ENCODE data around the gene TNS1.

TNS1 gene

DNA sequence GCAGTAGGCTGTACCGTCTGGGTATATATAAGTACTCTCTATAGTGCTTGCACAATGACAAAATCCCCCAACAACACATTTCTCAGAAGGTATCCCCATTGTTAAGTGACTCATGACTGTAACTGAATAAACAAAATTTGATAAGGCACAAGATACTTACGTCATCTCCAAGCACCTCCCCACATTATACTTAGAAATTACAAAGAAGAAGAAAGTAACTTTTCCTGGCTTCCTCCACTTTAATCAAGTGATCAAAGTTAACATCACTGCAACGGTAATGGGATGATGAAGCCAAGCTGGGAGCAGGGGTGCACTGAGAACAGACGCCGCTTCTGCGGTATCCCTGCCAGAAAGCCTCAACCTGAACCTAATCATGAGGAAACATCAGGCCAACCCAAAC is 9.7 kb downstream of the TNS1 start:
- no peaks in the 10 kb centered on the region for H3K36me3 Mint-ChIP-seq (ENCODE audit: low read depth)
- no peak overlapping the region for H3K27ac Mint-ChIP-seq
- H3K9me3 Mint-ChIP-seq, result no peaks in the 10 kb centered on the region
- peaks cover 28% of the 10 kb centered on the region for H3K4me1 Mint-ChIP-seq (ENCODE audit: low read depth)
- peaks cover 1% of the 10 kb centered on the region for H3K27me3 Mint-ChIP-seq
- no peak overlapping the region for H3K4me3 Mint-ChIP-seq
- intact Hi-C loops (cut with micrococcal nuclease), result loop anchor here (5.0 kb wide), 1 partner anchor 39 kb away; no protein-coding TSS in a partner anchor

DNA sequence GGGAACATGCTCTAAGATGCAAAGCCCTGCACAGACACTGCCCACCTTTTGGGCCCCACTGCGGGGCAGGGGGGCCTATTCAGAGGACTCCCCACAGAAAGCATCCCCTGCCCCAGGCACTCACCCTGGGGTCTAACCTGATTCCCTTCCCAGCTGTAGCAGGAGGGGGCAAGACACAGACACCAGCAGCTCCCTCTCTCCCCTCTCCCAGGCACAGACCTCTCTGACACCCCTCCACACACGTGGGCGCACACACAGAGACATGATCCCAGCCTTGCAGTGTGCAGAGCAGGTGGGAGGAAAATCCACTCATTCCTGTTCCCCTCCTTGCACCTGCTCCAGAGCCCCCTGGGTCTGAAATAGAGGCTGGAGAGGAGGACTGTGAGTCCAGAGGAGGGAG is 10.7 kb downstream of the TNS1 start:
- no peak overlapping the region for H3K4me3 Mint-ChIP-seq
- no peaks in the 10 kb centered on the region for H3K36me3 Mint-ChIP-seq (ENCODE audit: low read depth)
- peaks cover 24% of the 10 kb centered on the region for H3K4me1 Mint-ChIP-seq (ENCODE audit: low read depth)
- H3K9me3 Mint-ChIP-seq, result no peaks in the 10 kb centered on the region
- peaks cover 1% of the 10 kb centered on the region for H3K27me3 Mint-ChIP-seq
- no peak overlapping the region for H3K27ac Mint-ChIP-seq
- intact Hi-C loops (cut with micrococcal nuclease), result loop anchor here (5.0 kb wide), 1 partner anchor 40 kb away; no protein-coding TSS in a partner anchor

DNA sequence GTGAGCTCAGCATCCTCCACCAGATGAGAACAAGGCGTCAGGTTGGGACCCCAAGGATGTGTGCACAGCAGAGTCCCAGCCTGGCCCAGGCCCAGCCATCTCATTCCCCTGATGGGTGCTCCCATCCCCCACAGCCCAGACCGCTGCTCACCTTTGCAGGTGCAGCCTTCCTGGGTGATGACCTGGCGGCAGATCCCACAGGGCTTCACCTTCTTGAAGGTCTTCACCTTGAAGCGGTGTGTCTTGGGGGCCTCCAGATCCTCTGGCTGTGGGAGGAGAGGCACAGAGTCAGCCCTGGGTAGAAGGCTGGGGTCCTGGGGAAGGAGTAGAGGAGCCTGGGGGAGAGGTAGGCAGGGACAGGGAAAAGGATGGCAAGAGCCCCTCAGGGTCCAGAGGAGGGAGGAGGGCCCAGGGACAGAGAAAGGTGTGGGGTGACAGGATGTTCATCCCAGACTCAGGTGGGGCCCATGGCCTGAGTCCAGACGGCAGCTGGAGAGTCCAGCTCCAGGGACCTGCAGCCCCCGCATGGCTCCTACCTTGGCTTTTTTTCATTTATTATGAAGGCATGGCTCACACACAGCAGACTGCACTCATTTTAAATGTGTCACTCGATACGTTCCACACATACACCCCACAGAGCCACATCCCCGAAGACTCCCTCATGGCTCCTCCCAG is 11.9 kb downstream of the TNS1 start:
- Mint-ChIP-seq H3K4me3 (no peak overlapping the region), H3K27ac (no peak overlapping the region)
- intact Hi-C loops (cut with micrococcal nuclease), result loop anchor here (5.0 kb wide), 1 partner anchor 41 kb away; no protein-coding TSS in a partner anchor

DNA sequence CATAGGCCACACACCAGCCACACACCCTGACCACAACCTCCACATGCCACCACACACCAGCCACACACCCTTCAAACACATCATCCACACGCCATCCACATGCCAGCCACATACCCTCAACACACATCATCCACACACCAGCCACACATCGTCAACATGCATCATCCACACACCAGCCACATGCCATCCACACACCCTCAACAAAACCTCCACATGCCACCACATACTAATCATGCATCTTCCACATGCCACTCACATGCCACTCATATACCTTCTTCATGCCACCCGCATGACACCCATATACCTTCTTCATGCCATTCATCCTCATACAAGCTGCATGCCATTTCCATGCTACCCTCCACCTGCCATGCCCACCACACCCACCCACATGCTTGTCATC is 12.4 kb downstream of the TNS1 start:
- Mint-ChIP-seq H3K4me1 (ENCODE audit: low read depth) (peaks cover 7% of the 10 kb centered on the region), H3K9me3 (no peaks in the 10 kb centered on the region), H3K4me3 (no peak overlapping the region), H3K36me3 (ENCODE audit: low read depth) (no peaks in the 10 kb centered on the region), H3K27ac (no peak overlapping the region), H3K27me3 (peaks cover 1% of the 10 kb centered on the region)
- intact Hi-C loops (cut with micrococcal nuclease), result loop anchor here (5.0 kb wide), 1 partner anchor 42 kb away; no protein-coding TSS in a partner anchor

More for the DNA sequence above, 11.9 kb downstream of the TNS1 start:
- H3K4me1 Mint-ChIP-seq (ENCODE audit: low read depth), result peaks cover 12% of the 10 kb centered on the region
- no peaks in the 10 kb centered on the region for H3K9me3 Mint-ChIP-seq
- H3K36me3 Mint-ChIP-seq (ENCODE audit: low read depth), result no peaks in the 10 kb centered on the region
- H3K27me3 Mint-ChIP-seq, result peaks cover 1% of the 10 kb centered on the region

DNA sequence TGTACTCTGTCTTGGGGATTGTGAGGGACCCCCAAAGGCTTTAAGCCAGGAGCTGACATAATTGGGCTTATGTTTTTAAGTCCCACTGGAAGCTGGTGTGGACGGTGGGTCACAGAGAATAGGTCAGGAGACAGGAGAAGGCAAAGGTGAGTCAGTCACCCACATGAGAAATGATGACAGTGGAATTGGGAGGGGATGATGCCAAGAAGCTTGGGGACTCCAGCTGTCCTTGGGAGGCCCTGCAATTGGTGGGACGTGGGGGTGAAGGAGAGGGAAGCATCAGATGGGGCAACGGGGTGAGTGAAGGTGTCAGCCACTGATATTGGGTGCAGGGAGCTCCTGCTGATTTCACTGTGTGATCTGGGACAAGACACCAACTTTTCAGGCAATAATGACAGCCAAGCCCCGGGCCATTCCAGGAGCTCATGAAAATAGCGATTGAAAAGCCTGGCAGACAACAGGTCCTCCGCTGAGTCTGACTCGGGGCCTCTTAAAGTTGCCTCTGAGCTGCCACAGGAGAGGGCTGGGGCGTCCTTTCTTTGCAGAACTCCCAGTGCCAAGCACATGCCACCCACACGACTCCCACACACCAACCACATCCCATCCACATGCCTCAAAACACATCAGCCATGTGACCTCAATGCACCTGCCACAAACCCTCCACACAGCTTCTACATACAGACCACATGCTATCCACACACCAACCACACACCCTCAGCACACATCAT is 13.4 kb downstream of the TNS1 start:
- peaks cover 1% of the 10 kb centered on the region for H3K27me3 Mint-ChIP-seq
- no peaks in the 10 kb centered on the region for H3K9me3 Mint-ChIP-seq
- no peaks in the 10 kb centered on the region for H3K36me3 Mint-ChIP-seq (ENCODE audit: low read depth)
- H3K4me3 Mint-ChIP-seq, result no peak overlapping the region
- intact Hi-C loops (cut with micrococcal nuclease), result loop anchor here (2.0 kb wide), 1 partner anchor 99 kb away; no protein-coding TSS in a partner anchor
- no peaks in the 10 kb centered on the region for H3K4me1 Mint-ChIP-seq (ENCODE audit: low read depth)
- H3K27ac Mint-ChIP-seq, result no peak overlapping the region

DNA sequence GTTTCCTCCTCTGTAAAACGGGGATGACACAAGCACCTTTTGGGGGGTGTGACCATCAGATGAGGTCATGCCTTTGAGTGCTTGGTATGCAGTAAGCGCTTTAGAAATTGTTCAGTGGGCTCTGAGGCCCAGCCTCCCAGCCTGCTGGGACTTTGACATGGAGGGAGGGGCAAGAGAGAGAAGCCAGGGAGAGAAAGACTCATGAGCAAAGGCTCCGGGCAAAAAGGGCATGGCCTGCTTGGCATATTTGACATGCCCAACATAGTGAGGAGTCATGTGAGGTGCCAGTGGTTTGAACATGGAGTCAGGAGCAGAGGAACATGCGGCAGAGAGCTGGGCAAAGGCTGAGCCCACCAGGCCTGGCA is 14.0 kb downstream of the TNS1 start:
- H3K4me1 Mint-ChIP-seq (ENCODE audit: low read depth), result no peaks in the 10 kb centered on the region
- intact Hi-C loops (cut with micrococcal nuclease), result loop anchor here (1.0 to 2.0 kb wide), 3 partner anchors 98 to 204 kb away; no protein-coding TSS in a partner anchor
- no peak overlapping the region for H3K4me3 Mint-ChIP-seq
- peaks cover 1% of the 10 kb centered on the region for H3K27me3 Mint-ChIP-seq
- H3K27ac Mint-ChIP-seq, result no peak overlapping the region
- no peaks in the 10 kb centered on the region for H3K9me3 Mint-ChIP-seq
- no peaks in the 10 kb centered on the region for H3K36me3 Mint-ChIP-seq (ENCODE audit: low read depth)

DNA sequence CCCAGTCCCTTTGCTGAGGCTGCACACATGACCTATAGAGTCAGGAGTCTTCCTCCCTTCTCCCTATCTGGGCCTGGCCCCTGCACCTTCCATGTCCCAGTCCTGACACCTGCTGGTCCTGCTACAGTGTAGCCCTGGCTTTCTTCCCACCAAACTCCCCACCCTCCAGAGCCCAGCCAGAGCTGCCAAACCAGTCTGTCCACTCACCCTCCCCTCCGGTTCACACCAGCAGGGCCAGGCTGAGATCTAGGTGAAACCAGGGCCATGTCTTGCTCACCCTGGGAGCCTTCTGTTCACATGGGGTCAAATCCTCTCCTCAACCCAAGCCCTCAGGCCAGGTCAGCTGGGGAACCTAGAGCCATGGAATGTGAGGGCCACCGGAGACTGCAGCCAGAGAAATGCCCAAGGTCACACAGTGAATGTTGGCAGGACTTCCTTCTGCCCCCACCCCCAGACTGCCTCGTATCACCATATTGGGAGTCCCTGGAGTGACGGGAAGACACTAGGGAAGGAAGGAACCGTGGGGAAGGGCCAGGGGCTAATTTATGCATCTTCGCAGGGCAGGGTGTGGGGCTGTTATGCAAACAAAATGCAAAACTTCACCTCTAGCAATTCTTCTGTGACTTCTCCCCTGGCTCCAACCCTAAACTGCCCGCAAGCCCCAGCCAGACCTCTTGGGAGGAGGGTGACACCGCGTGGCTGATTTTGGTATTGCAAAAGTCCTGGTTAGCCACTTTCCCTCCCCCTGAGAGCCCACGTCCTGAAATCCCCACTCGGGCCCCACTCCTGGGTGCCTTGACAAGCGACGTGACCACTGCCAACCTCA is 14.6 kb downstream of the TNS1 start:
- H3K4me1 Mint-ChIP-seq (ENCODE audit: low read depth), result no peaks in the 10 kb centered on the region
- H3K36me3 Mint-ChIP-seq (ENCODE audit: low read depth), result no peaks in the 10 kb centered on the region
- H3K27me3 Mint-ChIP-seq, result peaks cover 1% of the 10 kb centered on the region
- intact Hi-C loops (cut with micrococcal nuclease), result loop anchor here (1.0 to 2.0 kb wide), 3 partner anchors 97 to 203 kb away; no protein-coding TSS in a partner anchor
- H3K27ac Mint-ChIP-seq, result no peak overlapping the region
- no peak overlapping the region for H3K4me3 Mint-ChIP-seq
- no peaks in the 10 kb centered on the region for H3K9me3 Mint-ChIP-seq

DNA sequence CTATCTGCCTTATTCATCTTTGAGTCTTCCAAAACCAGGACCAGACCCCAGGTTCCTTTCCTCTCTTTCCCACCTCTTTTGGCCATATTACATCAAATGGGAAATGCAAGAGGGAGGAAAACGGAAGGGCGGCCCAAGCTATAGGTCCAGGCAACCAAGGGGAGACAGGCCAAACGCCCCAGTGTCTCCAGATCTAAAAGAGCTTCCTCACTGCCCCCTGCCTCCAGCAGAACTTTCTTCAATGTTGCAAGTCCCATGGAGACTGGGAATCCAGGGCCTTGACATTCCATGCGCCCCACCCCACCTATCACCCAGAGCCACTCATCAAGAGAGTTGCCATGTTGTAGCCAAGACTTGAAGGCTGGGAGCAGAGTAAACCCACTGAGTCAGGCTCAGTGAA is 15.4 kb downstream of the TNS1 start:
- Mint-ChIP-seq H3K36me3 (ENCODE audit: low read depth) (no peaks in the 10 kb centered on the region), H3K4me1 (ENCODE audit: low read depth) (no peaks in the 10 kb centered on the region), H3K4me3 (no peak overlapping the region), H3K27me3 (peaks cover under 1% of the 10 kb centered on the region), H3K9me3 (no peaks in the 10 kb centered on the region), H3K27ac (no peak overlapping the region)
- intact Hi-C loops (cut with micrococcal nuclease), result no loop called here

DNA sequence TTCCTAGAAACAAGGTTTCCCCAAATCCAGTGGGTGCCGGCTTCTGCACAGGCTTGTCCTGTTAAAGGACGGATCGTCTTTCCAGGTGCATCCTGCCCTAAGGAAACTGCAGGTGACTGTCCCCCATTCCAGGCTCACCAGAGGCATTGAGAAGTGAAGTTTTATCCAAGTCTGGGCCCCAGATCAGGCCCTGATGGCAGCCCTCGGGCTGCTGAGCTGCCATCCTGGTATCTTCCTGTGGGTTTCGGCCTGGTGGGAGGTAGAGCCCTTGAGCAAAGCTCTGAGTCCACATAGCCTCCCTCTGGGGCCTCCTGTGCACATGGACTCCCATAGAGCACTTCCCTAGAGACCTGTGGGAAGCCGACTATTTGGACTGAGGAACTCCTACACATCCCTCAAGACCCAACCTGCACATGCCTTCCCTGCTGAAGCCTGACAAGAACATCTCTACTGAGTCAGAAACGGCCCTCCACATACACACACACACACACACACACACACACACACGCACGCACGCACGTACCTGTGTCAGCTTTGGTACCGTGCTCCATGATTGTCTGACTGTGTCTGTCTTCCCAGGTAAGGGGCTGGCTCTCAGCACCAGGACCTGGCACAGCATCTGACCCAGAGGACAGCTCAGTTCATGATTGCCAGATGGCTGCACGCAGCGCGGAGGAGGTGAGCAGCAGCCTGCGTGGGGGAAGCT is 16.4 kb downstream of the TNS1 start:
- intact Hi-C loops (cut with micrococcal nuclease), result no loop called here

DNA sequence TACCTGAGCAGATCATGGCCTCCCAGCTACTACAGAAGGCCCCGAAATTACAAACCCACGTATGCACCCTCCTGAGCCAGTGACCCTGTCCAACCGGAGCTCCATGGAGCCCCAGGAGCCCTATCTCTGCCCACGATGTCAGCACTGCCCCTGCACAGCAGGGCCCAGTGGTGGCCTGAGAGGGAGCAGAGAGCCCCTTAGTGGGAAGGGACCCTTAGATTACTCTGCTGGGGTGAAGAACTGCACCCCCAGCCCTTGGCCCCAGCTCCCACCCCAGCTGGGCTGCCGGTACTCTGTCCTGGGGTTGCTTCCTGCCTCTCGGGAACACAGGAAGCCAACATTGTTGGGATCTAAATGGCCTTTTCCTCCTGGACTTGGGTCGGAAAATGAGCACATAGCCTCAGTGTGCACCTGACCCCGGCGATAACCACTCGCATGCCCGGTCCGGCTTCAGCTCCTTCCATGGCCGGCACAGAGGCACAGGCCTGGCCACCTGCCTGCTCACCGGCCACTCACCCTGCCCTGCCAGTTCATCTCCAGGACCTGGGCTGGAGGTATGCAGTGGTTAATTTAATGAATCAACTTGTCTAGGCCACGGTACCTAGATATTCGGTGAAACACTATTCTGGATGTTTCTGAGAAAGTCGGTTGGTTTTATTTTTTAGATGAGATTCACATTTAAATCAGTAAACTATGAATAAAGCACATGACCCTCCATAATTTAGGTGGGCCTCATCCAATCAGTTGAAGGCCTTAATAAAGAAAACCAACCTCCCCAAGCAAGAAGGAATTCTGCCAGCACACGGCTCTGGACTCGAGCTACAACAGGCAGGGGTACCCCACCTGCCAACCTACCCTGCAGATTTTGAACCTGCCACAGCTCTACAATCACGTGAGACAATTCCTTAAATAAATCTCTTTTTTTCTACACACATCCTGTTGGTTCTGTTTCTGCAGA is 19.2 kb downstream of the TNS1 start:
- intact Hi-C loops (cut with micrococcal nuclease), result no loop called here
- no peaks in the 10 kb centered on the region for H3K36me3 Mint-ChIP-seq (ENCODE audit: low read depth)
- peaks cover 4% of the 10 kb centered on the region for H3K27me3 Mint-ChIP-seq
- H3K9me3 Mint-ChIP-seq, result no peaks in the 10 kb centered on the region
- no peak overlapping the region for H3K4me3 Mint-ChIP-seq
- peaks cover 14% of the 10 kb centered on the region for H3K4me1 Mint-ChIP-seq (ENCODE audit: low read depth)
- H3K27ac Mint-ChIP-seq, result no peak overlapping the region

More for the DNA sequence above, 16.4 kb downstream of the TNS1 start:
- no peak overlapping the region for H3K4me3 Mint-ChIP-seq
- no peaks in the 10 kb centered on the region for H3K4me1 Mint-ChIP-seq (ENCODE audit: low read depth)
- H3K36me3 Mint-ChIP-seq (ENCODE audit: low read depth), result no peaks in the 10 kb centered on the region
- H3K27me3 Mint-ChIP-seq, result no peaks in the 10 kb centered on the region
- no peak overlapping the region for H3K27ac Mint-ChIP-seq
- no peaks in the 10 kb centered on the region for H3K9me3 Mint-ChIP-seq

DNA sequence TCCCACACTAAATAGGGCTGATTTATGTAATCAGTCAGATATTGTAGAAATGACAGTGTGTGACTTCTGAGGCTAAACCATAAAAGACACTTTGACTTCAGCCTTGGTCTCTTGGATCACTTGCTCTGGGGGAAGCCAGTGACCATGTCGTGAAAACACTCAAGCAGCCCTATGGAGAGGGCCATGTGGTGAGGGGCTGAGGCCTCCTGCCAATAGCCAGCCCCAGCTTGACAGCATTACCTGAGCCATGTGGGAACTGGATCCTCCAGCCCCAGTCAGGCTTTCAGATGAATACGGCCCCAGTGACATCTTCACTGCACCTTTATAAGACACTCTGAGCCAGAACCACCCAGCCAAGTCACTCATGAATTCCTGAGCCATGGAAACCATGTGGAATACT is 20.8 kb downstream of the TNS1 start:
- intact Hi-C loops (cut with micrococcal nuclease), result no loop called here
- Mint-ChIP-seq H3K4me1 (ENCODE audit: low read depth) (peaks cover 14% of the 10 kb centered on the region), H3K27me3 (peaks cover 4% of the 10 kb centered on the region), H3K27ac (no peak overlapping the region), H3K9me3 (no peaks in the 10 kb centered on the region), H3K36me3 (ENCODE audit: low read depth) (no peaks in the 10 kb centered on the region), H3K4me3 (no peak overlapping the region)

DNA sequence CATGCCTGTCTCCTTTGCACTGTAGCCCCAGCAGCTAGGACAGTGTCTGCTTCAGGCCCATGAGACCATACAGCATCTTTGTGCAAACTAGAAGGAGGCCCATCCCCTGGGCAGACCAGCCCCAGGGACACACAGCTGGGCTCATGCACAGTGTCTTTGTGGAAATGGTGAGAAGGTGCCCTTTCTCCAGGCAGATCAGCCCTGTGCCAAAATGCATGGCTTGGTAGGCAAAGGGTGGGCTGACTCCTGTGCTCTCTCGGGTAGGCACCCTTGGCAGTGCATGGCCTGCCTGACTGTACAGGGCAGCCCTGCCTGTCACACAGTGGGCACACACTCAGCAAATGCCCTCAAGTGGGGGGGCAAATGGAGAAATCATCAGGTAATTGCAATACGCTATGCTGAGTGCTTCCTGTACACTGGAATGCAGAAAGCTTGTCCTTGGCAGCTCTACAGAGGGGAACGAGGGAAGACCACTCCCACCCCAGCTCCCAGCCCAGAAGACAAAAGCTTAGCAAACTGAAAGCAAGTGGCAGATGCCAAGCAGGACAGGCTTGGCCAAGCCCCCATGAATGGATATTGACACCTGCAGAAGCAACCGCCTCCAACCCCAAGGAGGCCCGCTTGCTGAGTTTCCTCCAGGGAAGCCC is 21.6 kb downstream of the TNS1 start:
- no peak overlapping the region for H3K27ac Mint-ChIP-seq
- peaks cover 14% of the 10 kb centered on the region for H3K4me1 Mint-ChIP-seq (ENCODE audit: low read depth)
- H3K36me3 Mint-ChIP-seq (ENCODE audit: low read depth), result no peaks in the 10 kb centered on the region
- H3K9me3 Mint-ChIP-seq, result no peaks in the 10 kb centered on the region
- intact Hi-C loops (cut with micrococcal nuclease), result no loop called here
- H3K27me3 Mint-ChIP-seq, result peaks cover 4% of the 10 kb centered on the region
- no peak overlapping the region for H3K4me3 Mint-ChIP-seq

Measured in dendritic cell treated with granulocyte-macrophage colony-stimulating factor and Interleukin-4, amounts not matched to agents 40 ng/mL and 50 ng/mL, for 4 days (primary cell).